ENCODE measurements around the gene TIPARP.
"Not testable (repeated sequence)": the region's sequence is repeated elsewhere in the genome, so short reads cannot be mapped to it uniquely, and the experiment has no call there.

Gene TIPARP

GRCh38 chr3:156727519-156728205 lies 53.3 kb downstream of the TIPARP start:
- Histone ChIP-seq H3K79me2 (ENCODE audit: control insufficient read depth, insufficient read depth, low read length, unreplicated experiment) (no peaks in the 10 kb centered on the region), H3K36me3 (ENCODE audit: insufficient read depth, low read length) (peaks cover 7% of the 10 kb centered on the region; the same call in 1 of the 2 replicates), H3K4me3 (ENCODE audit: low read depth, low read length) (no peak overlapping the region), H2AFZ (ENCODE audit: low read length, unreplicated experiment) (no peak overlapping the region), H3K4me1 (ENCODE audit: control insufficient read depth, insufficient read depth, low read length, unreplicated experiment) (peaks cover 22% of the 10 kb centered on the region), H3K27me3 (ENCODE audit: insufficient read depth, low read length) (no peaks in the 10 kb centered on the region), H3K27ac (ENCODE audit: low read depth, low read length) (peak overlapping the region; percentile 58; the same call in 1 of the 2 replicates)

- Histone ChIP-seq H3K27me3 (ENCODE audit: insufficient read depth, low read length) (no peaks in the 10 kb centered on the region), H3K4me1 (ENCODE audit: control insufficient read depth, insufficient read depth, low read length, unreplicated experiment) (peaks cover 15% of the 10 kb centered on the region), H3K27ac (ENCODE audit: low read depth, low read length) (peak overlapping the region; percentile 58; the same call in 1 of the 2 replicates), H3K79me2 (ENCODE audit: control insufficient read depth, insufficient read depth, low read length, unreplicated experiment) (no peaks in the 10 kb centered on the region), H2AFZ (ENCODE audit: low read length, unreplicated experiment) (no peak overlapping the region), H3K36me3 (ENCODE audit: insufficient read depth, low read length) (peaks cover 7% of the 10 kb centered on the region; the same call in 1 of the 2 replicates), H3K4me3 (ENCODE audit: low read depth, low read length) (no peak overlapping the region)
Measured at GRCh38 chr3:156728267-156728985, 54.0 kb downstream of the TIPARP start.

- H3K4me3 ChIP-seq (ENCODE audit: low read depth, low read length) = no peak overlapping the region
- H2AFZ ChIP-seq (ENCODE audit: low read length, unreplicated experiment) = no peak overlapping the region
- peaks cover 11% of the 10 kb centered on the region for H3K4me1 ChIP-seq (ENCODE audit: control insufficient read depth, insufficient read depth, low read length, unreplicated experiment)
- no peak overlapping the region for H3K27ac ChIP-seq (ENCODE audit: low read depth, low read length)
- H3K79me2 ChIP-seq (ENCODE audit: control insufficient read depth, insufficient read depth, low read length, unreplicated experiment) = no peaks in the 10 kb centered on the region
- no peaks in the 10 kb centered on the region for H3K27me3 ChIP-seq (ENCODE audit: insufficient read depth, low read length)
- no peaks in the 10 kb centered on the region; the same call in 1 of the 2 replicates for H3K36me3 ChIP-seq (ENCODE audit: insufficient read depth, low read length)
Measured at GRCh38 chr3:156729460-156730179, 55.2 kb downstream of the TIPARP start.

- Histone ChIP-seq H3K36me3 (ENCODE audit: insufficient read depth, low read length) (no peaks in the 10 kb centered on the region), H3K79me2 (ENCODE audit: control insufficient read depth, insufficient read depth, low read length, unreplicated experiment) (no peaks in the 10 kb centered on the region)
Measured at GRCh38 chr3:156731813-156732212, 57.4 kb downstream of the TIPARP start.

GRCh38 chr3:156732261-156732660 lies 57.9 kb downstream of the TIPARP start:
- H3K79me2 ChIP-seq (ENCODE audit: control insufficient read depth, insufficient read depth, low read length, unreplicated experiment) = no peaks in the 10 kb centered on the region
- H3K4me1 ChIP-seq (ENCODE audit: control insufficient read depth, insufficient read depth, low read length, unreplicated experiment) = peaks cover 11% of the 10 kb centered on the region
- H3K27ac ChIP-seq (ENCODE audit: low read depth, low read length) = no peak overlapping the region
- H3K36me3 ChIP-seq (ENCODE audit: insufficient read depth, low read length) = no peaks in the 10 kb centered on the region
- H3K4me3 ChIP-seq (ENCODE audit: low read depth, low read length) = no peak overlapping the region
- H2AFZ ChIP-seq (ENCODE audit: low read length, unreplicated experiment) = no peak overlapping the region
- no peaks in the 10 kb centered on the region for H3K27me3 ChIP-seq (ENCODE audit: insufficient read depth, low read length)

More at GRCh38 chr3:156731813-156732212, 57.4 kb downstream of the TIPARP start:
- no peaks in the 10 kb centered on the region for H3K27me3 ChIP-seq (ENCODE audit: insufficient read depth, low read length)
- H3K4me3 ChIP-seq (ENCODE audit: low read depth, low read length) = no peak overlapping the region
- H3K4me1 ChIP-seq (ENCODE audit: control insufficient read depth, insufficient read depth, low read length, unreplicated experiment) = peaks cover 11% of the 10 kb centered on the region
- no peak overlapping the region for H2AFZ ChIP-seq (ENCODE audit: low read length, unreplicated experiment)
- H3K27ac ChIP-seq (ENCODE audit: low read depth, low read length) = no peak overlapping the region

- Histone ChIP-seq H2AFZ (ENCODE audit: low read length, unreplicated experiment) (no peak overlapping the region), H3K4me3 (ENCODE audit: low read depth, low read length) (no peak overlapping the region), H3K36me3 (ENCODE audit: insufficient read depth, low read length) (no peaks in the 10 kb centered on the region), H3K27ac (ENCODE audit: low read depth, low read length) (no peak overlapping the region), H3K79me2 (ENCODE audit: control insufficient read depth, insufficient read depth, low read length, unreplicated experiment) (no peaks in the 10 kb centered on the region), H3K27me3 (ENCODE audit: insufficient read depth, low read length) (no peaks in the 10 kb centered on the region), H3K4me1 (ENCODE audit: control insufficient read depth, insufficient read depth, low read length, unreplicated experiment) (peaks cover 8% of the 10 kb centered on the region)
Measured at GRCh38 chr3:156732715-156733421, 58.5 kb downstream of the TIPARP start.

GRCh38 chr3:156734661-156735060 lies 60.3 kb downstream of the TIPARP start:
- not testable (repeated sequence) for H3K27me3 ChIP-seq (ENCODE audit: insufficient read depth, low read length); H3K36me3 ChIP-seq (ENCODE audit: insufficient read depth, low read length); H2AFZ ChIP-seq (ENCODE audit: low read length, unreplicated experiment); H3K27ac ChIP-seq (ENCODE audit: low read depth, low read length); H3K4me3 ChIP-seq (ENCODE audit: low read depth, low read length); H3K4me1 ChIP-seq (ENCODE audit: control insufficient read depth, insufficient read depth, low read length, unreplicated experiment); H3K79me2 ChIP-seq (ENCODE audit: control insufficient read depth, insufficient read depth, low read length, unreplicated experiment)

- Histone ChIP-seq H3K79me2 (ENCODE audit: control insufficient read depth, insufficient read depth, low read length, unreplicated experiment) (no peaks in the 10 kb centered on the region), H3K27ac (ENCODE audit: low read depth, low read length) (no peak overlapping the region), H3K36me3 (ENCODE audit: insufficient read depth, low read length) (no peaks in the 10 kb centered on the region), H3K4me3 (ENCODE audit: low read depth, low read length) (no peak overlapping the region), H3K27me3 (ENCODE audit: insufficient read depth, low read length) (no peaks in the 10 kb centered on the region), H2AFZ (ENCODE audit: low read length, unreplicated experiment) (no peak overlapping the region), H3K4me1 (ENCODE audit: control insufficient read depth, insufficient read depth, low read length, unreplicated experiment) (no peaks in the 10 kb centered on the region)
Measured at GRCh38 chr3:156735471-156735870, 61.1 kb downstream of the TIPARP start.

GRCh38 chr3:156737049-156737448 lies 62.7 kb downstream of the TIPARP start:
- not testable (repeated sequence) for H3K79me2 ChIP-seq (ENCODE audit: control insufficient read depth, insufficient read depth, low read length, unreplicated experiment); H3K27ac ChIP-seq (ENCODE audit: low read depth, low read length); H3K4me3 ChIP-seq (ENCODE audit: low read depth, low read length); H3K27me3 ChIP-seq (ENCODE audit: insufficient read depth, low read length); H3K36me3 ChIP-seq (ENCODE audit: insufficient read depth, low read length); H3K4me1 ChIP-seq (ENCODE audit: control insufficient read depth, insufficient read depth, low read length, unreplicated experiment); H2AFZ ChIP-seq (ENCODE audit: low read length, unreplicated experiment)

GRCh38 chr3:156738251-156738650 lies 63.9 kb downstream of the TIPARP start:
- no peaks in the 10 kb centered on the region for H3K79me2 ChIP-seq (ENCODE audit: control insufficient read depth, insufficient read depth, low read length, unreplicated experiment)
- H3K36me3 ChIP-seq (ENCODE audit: insufficient read depth, low read length) = no peaks in the 10 kb centered on the region
- H3K4me3 ChIP-seq (ENCODE audit: low read depth, low read length) = no peak overlapping the region
- no peaks in the 10 kb centered on the region for H3K27me3 ChIP-seq (ENCODE audit: insufficient read depth, low read length)
- no peak overlapping the region for H2AFZ ChIP-seq (ENCODE audit: low read length, unreplicated experiment)
- H3K4me1 ChIP-seq (ENCODE audit: control insufficient read depth, insufficient read depth, low read length, unreplicated experiment) = no peaks in the 10 kb centered on the region
- no peak overlapping the region for H3K27ac ChIP-seq (ENCODE audit: low read depth, low read length)

Measured in ACC112 (cell line).